Osteoblast (primary cell): ENCODE results near the gene LTB4R. TPM values are rescaled to one million over a fixed set of nuclear protein-coding genes. Genes with fewer than 3 reads are reported as not detected.

Experiments used
- DNase-seq: peaks from one replicate; pipeline ENCODE4 v3.0.0; 2011; ENCODE audit warnings: low spot score, mixed read lengths; ENCODE audit not compliant: insufficient read length; ENCODE audit errors: missing footprints
- H2AFZ ChIP-seq: 2 replicates; pipeline ENCODE4 v1.6.0; 2011; ENCODE audit warnings: mild to moderate bottlenecking, low read length
- H3K27ac ChIP-seq: 2 replicates; pipeline ENCODE4 v1.5.1; 2011; ENCODE audit warnings: mild to moderate bottlenecking, low read depth, low read length, moderate library complexity
- H3K27me3 ChIP-seq: 2 replicates; pipeline ENCODE4 v1.6.0; 2012; ENCODE audit warnings: mild to moderate bottlenecking, control low read depth, inconsistent platforms, low read length, moderate library complexity; ENCODE audit not compliant: insufficient read depth
- H3K36me3 ChIP-seq: 2 replicates; pipeline ENCODE4 v1.5.1; 2011; ENCODE audit warnings: mild to moderate bottlenecking, low read length, control low read depth, moderate library complexity; ENCODE audit not compliant: insufficient read depth
- H3K4me1 ChIP-seq: 2 replicates; pipeline ENCODE4 v1.5.1; 2011; ENCODE audit warnings: mild to moderate bottlenecking, low read length, control low read depth, moderate library complexity; ENCODE audit not compliant: insufficient read depth
- H3K4me2 ChIP-seq: 2 replicates; pipeline ENCODE4 v1.6.0; 2011; ENCODE audit warnings: mild to moderate bottlenecking, low read length; ENCODE audit not compliant: insufficient read depth
- H3K4me3 ChIP-seq: fragments of 200-600 bp; sonication (generic); 3 replicates; pipeline ENCODE4 v1.5.1; 2012; ENCODE audit warnings: mild to moderate bottlenecking, low read length, inconsistent platforms; ENCODE audit not compliant: insufficient read depth
- H3K79me2 ChIP-seq: 2 replicates; pipeline ENCODE4 v1.6.0; 2012; ENCODE audit warnings: mild to moderate bottlenecking, low read length, control low read depth, inconsistent platforms; ENCODE audit not compliant: insufficient read depth
- H3K9me3 ChIP-seq: 2 replicates; pipeline ENCODE4 v1.5.1; 2011; ENCODE audit warnings: low read depth, low read length, control low read depth
- H4K20me1 ChIP-seq: 2 replicates; pipeline ENCODE4 v1.6.0; 2012; ENCODE audit warnings: mild to moderate bottlenecking, low read length, control low read depth; ENCODE audit not compliant: insufficient read depth
- CTCF ChIP-seq: IDR thresholded peaks from 2 replicates; pipeline ENCODE4 v1.5.1; 2011; ENCODE audit warnings: mild to moderate bottlenecking, low read depth, low read length, moderate library complexity; ENCODE audit errors: extremely low read depth
- total RNA-seq: library from RNA; depleted of rRNA; stranded (reverse); fragments of >200 nt; gene quantifications from 2 replicates; pipeline ENCODE4 v1.2.3, GENCODE V29; 2012

LTB4R gene
- total RNA-seq, 1 donor, result 1.8 TPM

- no peaks in the 10 kb centered on the region for H3K79me2 ChIP-seq
- no peak overlapping the region for H3K27ac ChIP-seq
- peaks cover 6% of the 10 kb centered on the region for H3K27me3 ChIP-seq
- H3K36me3 ChIP-seq, result no peaks in the 10 kb centered on the region
- H3K4me3 ChIP-seq, result peak overlapping the region; percentile 63
- peak; percentile 77 for DNase-seq
- no peaks in the 10 kb centered on the region for H3K9me3 ChIP-seq
- no peaks in the 10 kb centered on the region for H4K20me1 ChIP-seq
- no peak overlapping the region for H2AFZ ChIP-seq
- peaks cover 15% of the 10 kb centered on the region for H3K4me1 ChIP-seq
- no peak for TF ChIP-seq CTCF
- peak overlapping the region; percentile 15 for H3K4me2 ChIP-seq
Observed at GRCh38 chr14:24311837-24312615, 724 bp downstream of the LTB4R start.

- no peak overlapping the region for H3K4me3 ChIP-seq
- no peaks in the 10 kb centered on the region for H3K79me2 ChIP-seq
- H3K4me2 ChIP-seq, result no peak overlapping the region
- no peak overlapping the region for H2AFZ ChIP-seq
- peak; percentile 62 for DNase-seq
- H3K27me3 ChIP-seq, result peaks cover 7% of the 10 kb centered on the region
- no peaks in the 10 kb centered on the region for H3K9me3 ChIP-seq
- H4K20me1 ChIP-seq, result no peaks in the 10 kb centered on the region
- H3K4me1 ChIP-seq, result peaks cover 23% of the 10 kb centered on the region
- no peak overlapping the region for H3K27ac ChIP-seq
- no peak for TF ChIP-seq CTCF
- no peaks in the 10 kb centered on the region for H3K36me3 ChIP-seq
Observed at GRCh38 chr14:24312736-24313507, 1.6 kb downstream of the LTB4R start.

- H3K9me3 ChIP-seq, result no peaks in the 10 kb centered on the region
- no peak overlapping the region for H3K4me2 ChIP-seq
Observed at GRCh38 chr14:24313913-24314312, 2.6 kb downstream of the LTB4R start.

More at GRCh38 chr14:24313913-24314312, 2.6 kb downstream of the LTB4R start:
- Histone ChIP-seq H3K27me3 (peaks cover 7% of the 10 kb centered on the region), H3K36me3 (no peaks in the 10 kb centered on the region), H3K4me3 (no peak overlapping the region), H2AFZ (no peak overlapping the region), H3K4me1 (peaks cover 23% of the 10 kb centered on the region), H3K79me2 (no peaks in the 10 kb centered on the region), H3K27ac (no peak overlapping the region), H4K20me1 (no peaks in the 10 kb centered on the region)
- peak; percentile 69 for DNase-seq
- no peak for TF ChIP-seq CTCF
